Small intestine (tissue), 7 donors: ENCODE results near the gene CLDN19. TPM values are rescaled to one million over a fixed set of nuclear protein-coding genes. Genes with fewer than 3 reads are reported as not detected.
A peak's percentile ranks its signal among the peaks of the same experiment; 100 is the strongest.
"Not testable (repeated sequence)": the region's sequence is repeated elsewhere in the genome, so short reads cannot be mapped to it uniquely, and the experiment has no call there.

Experiments
- DNase-seq, 2 donors: peaks; one replicate each; pipeline versions ENCODE4 v3.0.0 to v3.0.0-alpha.2; 2013
- FAIRE-seq: peaks from 2 replicates; lab custom pipeline; 2012; peaks lifted over from hg19 to GRCh38; lab: Jason Lieb, UNC
- H3K27ac ChIP-seq, 3 donors: one replicate each; pipeline ENCODE4 v1.5.1; 2013; ENCODE audit warnings: low read length in 2 of 3, mild to moderate bottlenecking in 2 of 3, control low read depth in 1 of 3, inconsistent platforms in 1 of 3, low read depth in 1 of 3, moderate library complexity in 1 of 3
- H3K27me3 ChIP-seq, 3 donors: one replicate each; pipeline ENCODE4 v1.6.1; 2013; ENCODE audit warnings: low read length in 3 of 3, inconsistent platforms in 1 of 3; ENCODE audit not compliant: control insufficient read depth in 3 of 3, insufficient read depth in 3 of 3
- H3K36me3 ChIP-seq, 3 donors: one replicate each; pipeline ENCODE4 v1.6.1; 2013; ENCODE audit warnings: low read length in 3 of 3, inconsistent platforms in 1 of 3, low read depth in 1 of 3, mild to moderate bottlenecking in 1 of 3, moderate library complexity in 1 of 3; ENCODE audit not compliant: control insufficient read depth in 3 of 3, insufficient read depth in 2 of 3
- H3K4me1 ChIP-seq, 3 donors: one replicate each; pipeline ENCODE4 v1.6.1; 2013; ENCODE audit warnings: low read length in 2 of 3, inconsistent platforms in 1 of 3, low read depth in 1 of 3, mild to moderate bottlenecking in 1 of 3, moderate library complexity in 1 of 3; ENCODE audit not compliant: control insufficient read depth in 3 of 3, insufficient read depth in 2 of 3
- H3K4me3 ChIP-seq, 3 donors: one replicate each; pipeline ENCODE4 v1.5.1; 2013; ENCODE audit warnings: low read length in 3 of 3, control low read depth in 1 of 3, inconsistent platforms in 1 of 3, low read depth in 1 of 3, mild to moderate bottlenecking in 1 of 3, moderate library complexity in 1 of 3
- H3K9me3 ChIP-seq, 2 donors: one replicate each; pipeline ENCODE4 v1.6.1; 2013; ENCODE audit warnings: low read depth in 1 of 2, low read length in 1 of 2; ENCODE audit not compliant: control insufficient read depth in 2 of 2, insufficient read depth in 1 of 2
- WGBS, 3 donors: extraction: QIAGEN DNeasy Blood & Tissue Kit; methylation state at CpG; one replicate each; pipeline ENCODE4 v1.1.7; 2013; 5-methylcytosine and 5-hydroxymethylcytosine counted together
- polyA plus RNA-seq, 4 donors: library from polyadenylated mRNA; stranded (reverse) in 3 of 4; unstranded in 1 of 4; fragments of 200-250 nt in 3 of 4; fragments of 120-200 nt in 1 of 4; gene quantifications; one replicate each; pipeline versions ENCODE4 v1.2.1 to v1.2.3, GENCODE V29; 2013
- donor health status: healthy with polysubstance abuse.
- donor health status: control.
- donor health status: control.
- donor health status: Bipolar disorder and iron deficiency.
- donor health status: healthy.

CLDN19 gene
- polyA plus RNA-seq, 4 donors = 0.18 to 8.4 TPM; not detected in 2

DNA sequence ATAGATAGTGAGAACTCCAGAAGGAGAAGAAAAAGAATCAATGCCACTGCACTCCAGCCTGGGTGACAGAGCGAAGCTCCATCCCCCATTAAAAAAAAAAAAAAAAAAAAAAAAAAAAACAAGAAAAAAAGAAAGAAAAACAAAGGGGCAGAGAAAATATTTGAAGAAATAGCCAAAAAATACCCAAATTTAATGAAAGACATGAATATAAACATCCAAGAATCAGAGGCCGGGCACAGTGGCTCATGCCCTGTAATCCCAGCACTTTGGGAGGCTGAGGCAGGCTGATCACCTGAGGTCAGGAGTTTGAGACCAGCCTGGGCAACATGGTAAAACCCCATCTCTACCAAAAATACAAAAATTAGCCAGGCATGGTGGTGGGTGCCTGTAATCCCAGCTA lies 17.6 kb downstream of the CLDN19 start:
- H3K27ac ChIP-seq, H3K27me3 ChIP-seq, DNase-seq, H3K4me3 ChIP-seq, FAIRE-seq, H3K9me3 ChIP-seq: not testable (repeated sequence)
- peaks cover 0 to 13% (median 0%) of the 10 kb centered on the region in 3 donors for H3K4me1 ChIP-seq
- 96 to 100% (median 99%) methylated on average over 2 of the region's 2 CpGs for WGBS, 3 donors
- H3K36me3 ChIP-seq = peaks cover 0 to 12% (median 0%) of the 10 kb centered on the region in 3 donors

DNA sequence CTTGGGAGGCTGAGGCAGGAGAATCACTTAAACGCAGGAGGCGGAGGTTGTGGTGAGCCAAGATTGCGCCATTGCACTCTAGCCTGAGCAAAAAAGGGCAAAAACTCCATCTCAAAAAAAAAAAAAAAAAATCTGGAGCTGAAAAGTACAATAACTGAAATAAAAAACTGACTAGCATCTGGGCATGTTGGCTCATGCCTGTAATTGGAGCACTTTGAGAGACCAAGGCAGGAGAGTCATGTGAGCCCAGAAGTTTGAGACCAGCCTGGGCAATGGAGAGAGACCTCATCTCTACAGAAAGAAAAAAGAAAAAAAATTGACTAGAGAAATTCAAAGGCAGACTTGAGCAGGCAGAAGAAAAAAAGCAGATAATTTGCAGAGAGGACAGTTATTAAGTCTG lies 18.1 kb downstream of the CLDN19 start:
- H3K9me3 ChIP-seq = no peaks in the 10 kb centered on the region
- no peak overlapping the region for H3K4me3 ChIP-seq
- 91 to 94% (median 93%) methylated on average over 3 of the region's 3 CpGs for WGBS, 3 donors
- no peak overlapping the region for H3K27ac ChIP-seq
- H3K36me3 ChIP-seq = peaks cover 0 to 12% (median 0%) of the 10 kb centered on the region in 3 donors
- DNase-seq (no peak), FAIRE-seq (no peak)
- H3K4me1 ChIP-seq = peaks cover 0 to 13% (median 0%) of the 10 kb centered on the region in 3 donors
- H3K27me3 ChIP-seq = no peaks in the 10 kb centered on the region

DNA sequence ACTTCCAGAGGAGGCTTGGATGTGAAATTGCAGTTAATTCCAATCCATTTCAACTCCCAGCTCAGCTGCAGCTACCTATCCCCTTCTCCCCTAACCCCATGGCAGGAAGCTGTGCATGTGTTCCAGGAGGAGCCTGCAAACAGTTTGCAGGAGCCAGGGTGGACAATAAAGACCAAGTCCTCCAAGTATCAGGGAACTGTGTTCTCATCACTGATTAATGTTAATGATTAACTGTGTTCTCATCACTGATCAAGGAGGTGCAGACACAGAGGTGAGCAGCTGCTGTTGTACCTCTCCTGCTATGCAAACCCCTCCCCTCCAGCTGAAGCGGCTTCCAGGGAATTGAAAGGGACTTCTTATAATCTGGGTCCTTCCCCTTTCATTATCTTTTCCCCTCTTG lies 19.2 kb downstream of the CLDN19 start:
- Histone ChIP-seq H3K36me3 (peaks cover 0 to 14% (median 1%) of the 10 kb centered on the region in 3 donors), H3K9me3 (peaks cover 0 to 2% of the 10 kb centered on the region in 2 donors), H3K27me3 (no peaks in the 10 kb centered on the region), H3K27ac (peak overlapping the region in 1 of 3 donors; percentile 32), H3K4me1 (peaks cover 0 to 13% (median 0%) of the 10 kb centered on the region in 3 donors), H3K4me3 (no peak overlapping the region)
- WGBS, 3 donors = 0 to 72% (median 44%) methylated on average over 1 of the region's 1 CpG
- FAIRE-seq (no peak), DNase-seq (peak; percentile 78 to 84)

DNA sequence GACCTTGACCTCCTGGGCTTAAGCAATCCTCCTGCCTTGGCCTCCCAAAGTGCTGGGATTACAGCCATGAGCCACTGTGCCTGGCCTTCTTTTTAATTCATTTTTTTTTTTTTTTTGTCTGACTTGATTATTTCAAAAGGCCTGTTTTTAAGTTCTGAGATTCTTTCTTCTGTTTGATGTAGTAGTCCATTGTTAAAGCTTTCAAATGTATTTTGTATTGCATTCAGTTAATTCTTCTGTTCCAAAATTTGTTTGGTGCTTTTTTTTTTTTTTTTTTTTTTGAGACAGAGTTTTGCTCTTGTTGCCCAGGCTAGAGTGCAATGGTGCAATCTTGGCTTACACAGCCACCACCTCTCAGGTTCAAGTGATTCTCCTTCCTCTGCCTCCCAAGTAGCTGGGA lies 25.6 kb downstream of the CLDN19 start:
- peaks cover 0 to 36% (median 2%) of the 10 kb centered on the region in 3 donors for H3K36me3 ChIP-seq
- peaks cover 0 to 31% of the 10 kb centered on the region in 2 donors for H3K9me3 ChIP-seq
- not testable (repeated sequence) for H3K27me3 ChIP-seq, H3K27ac ChIP-seq, H3K4me3 ChIP-seq, DNase-seq, FAIRE-seq, H3K4me1 ChIP-seq

DNA sequence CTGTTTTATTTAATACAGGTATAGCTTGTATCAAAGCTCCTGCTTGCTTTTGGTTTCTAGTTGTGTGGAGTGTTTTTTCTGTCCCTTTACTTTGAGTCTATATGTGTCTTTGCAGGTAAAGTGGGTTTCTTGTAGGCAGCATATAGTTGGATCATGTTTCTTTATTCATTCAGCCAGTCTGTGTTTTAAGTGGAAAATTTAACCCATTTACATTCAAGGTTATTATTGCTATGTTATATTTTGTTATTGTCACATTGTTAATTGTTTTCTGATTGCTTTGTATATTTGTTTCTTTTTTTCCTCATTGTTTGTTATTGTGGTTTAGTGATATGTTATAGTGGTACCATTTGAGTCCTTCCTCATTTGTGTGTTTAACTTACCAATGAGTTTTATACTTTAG lies 26.7 kb downstream of the CLDN19 start:
- H3K4me1 ChIP-seq = no peaks in the 10 kb centered on the region
- peaks cover 0 to 36% (median 2%) of the 10 kb centered on the region in 3 donors for H3K36me3 ChIP-seq
- H3K4me3 ChIP-seq = no peak overlapping the region
- FAIRE-seq = no peak
- DNase-seq = no peak
- no peak overlapping the region for H3K27ac ChIP-seq
- no peaks in the 10 kb centered on the region for H3K27me3 ChIP-seq
- peaks cover 0 to 32% of the 10 kb centered on the region in 2 donors for H3K9me3 ChIP-seq

DNA sequence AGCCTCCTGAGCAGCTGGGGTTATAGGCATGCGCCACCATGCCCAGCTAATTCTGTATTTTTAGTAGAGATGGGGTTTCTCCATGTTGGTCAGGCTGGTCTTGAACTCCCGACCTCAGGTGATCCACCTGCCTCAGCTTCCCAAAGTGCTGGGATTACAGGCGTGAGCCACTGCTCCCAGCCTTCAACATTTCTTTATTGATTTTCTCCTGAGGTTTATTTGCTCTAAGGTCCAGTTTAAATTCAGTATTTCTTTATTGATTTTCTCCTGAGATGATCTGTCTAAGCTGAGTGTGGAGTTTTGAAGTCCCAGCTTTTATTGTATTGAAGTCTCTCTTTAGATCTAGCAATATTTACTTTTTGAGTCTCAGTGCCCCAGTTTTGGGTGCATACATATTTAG lies 27.2 kb downstream of the CLDN19 start:
- Histone ChIP-seq H3K9me3 (peaks cover 0 to 32% of the 10 kb centered on the region in 2 donors), H3K36me3 (peaks cover 0 to 34% (median 2%) of the 10 kb centered on the region in 3 donors)
- WGBS, 3 donors = 94 to 98% (median 95%) methylated on average over 3 of the region's 3 CpGs
- H3K4me1 ChIP-seq, H3K27me3 ChIP-seq, DNase-seq, FAIRE-seq, H3K4me3 ChIP-seq, H3K27ac ChIP-seq: not testable (repeated sequence)

DNA sequence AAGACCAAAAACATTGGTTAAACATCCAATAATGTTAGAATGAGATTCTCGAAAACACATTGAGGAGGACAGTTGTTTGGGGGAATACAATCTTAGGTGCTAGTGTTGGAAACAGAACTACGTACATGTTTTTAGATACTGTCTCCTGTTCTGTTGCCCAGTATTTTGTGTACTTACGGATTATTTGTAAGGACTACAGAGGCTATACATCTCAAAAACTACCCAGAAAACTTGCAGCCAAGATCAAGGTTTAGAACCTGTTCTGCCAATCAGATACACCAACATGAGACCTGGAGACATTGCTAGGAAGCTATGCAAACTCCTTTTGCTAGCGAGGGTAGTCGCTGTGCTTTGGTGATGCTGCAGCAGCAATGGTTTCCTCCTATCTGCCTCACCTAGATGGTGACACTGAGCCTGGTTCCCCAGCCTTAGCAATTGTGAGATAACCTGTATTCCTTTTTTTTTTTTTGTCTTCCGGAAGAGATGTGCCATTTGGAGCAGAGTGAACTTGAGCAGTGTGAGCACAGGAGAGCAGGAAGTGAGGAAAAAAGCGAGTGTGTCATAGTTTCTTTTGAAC lies 36.1 kb downstream of the CLDN19 start:
- FAIRE-seq (no peak), DNase-seq (no peak)
- H3K4me1 ChIP-seq = no peaks in the 10 kb centered on the region
- no peak overlapping the region for H3K27ac ChIP-seq
- no peaks in the 10 kb centered on the region for H3K27me3 ChIP-seq
- no peak overlapping the region for H3K4me3 ChIP-seq
- no peaks in the 10 kb centered on the region for H3K9me3 ChIP-seq
- peaks cover 8 to 42% (median 13%) of the 10 kb centered on the region in 3 donors for H3K36me3 ChIP-seq
- WGBS, 3 donors = 90 to 93% (median 91%) methylated on average over 7 of the region's 7 CpGs

DNA sequence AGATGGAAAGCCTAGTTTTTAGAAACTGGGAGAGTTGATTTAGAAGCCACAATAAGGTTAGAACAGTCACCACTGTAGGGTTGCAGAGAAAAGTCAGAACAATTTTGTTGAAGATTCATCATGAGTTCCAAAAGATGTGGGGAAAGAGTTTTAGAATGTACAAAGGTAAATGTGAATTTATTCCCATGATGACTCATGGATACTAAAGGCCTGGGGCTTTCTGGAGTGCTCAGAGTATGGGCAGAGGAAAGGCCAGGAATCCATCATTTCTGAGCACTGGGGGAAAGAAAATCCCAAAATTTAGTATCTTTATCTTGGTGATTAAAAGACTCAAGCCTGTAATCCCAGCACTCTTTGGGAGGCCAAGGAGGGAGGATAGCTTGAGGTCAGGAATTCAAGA lies 40.0 kb downstream of the CLDN19 start:
- H3K36me3 ChIP-seq = peaks cover 8 to 34% (median 30%) of the 10 kb centered on the region in 3 donors
- H3K9me3 ChIP-seq = no peaks in the 10 kb centered on the region
- H3K4me1 ChIP-seq = no peaks in the 10 kb centered on the region
- H3K27ac ChIP-seq = no peak overlapping the region
- H3K27me3 ChIP-seq = no peaks in the 10 kb centered on the region
- DNase-seq (no peak), FAIRE-seq (no peak)
- H3K4me3 ChIP-seq = no peak overlapping the region
